ENCODE measurements around the gene TBC1D22A.
"Not testable (repeated sequence)": the region's sequence is repeated elsewhere in the genome, so short reads cannot be mapped to it uniquely, and the experiment has no call there.

The TBC1D22A gene

DNA sequence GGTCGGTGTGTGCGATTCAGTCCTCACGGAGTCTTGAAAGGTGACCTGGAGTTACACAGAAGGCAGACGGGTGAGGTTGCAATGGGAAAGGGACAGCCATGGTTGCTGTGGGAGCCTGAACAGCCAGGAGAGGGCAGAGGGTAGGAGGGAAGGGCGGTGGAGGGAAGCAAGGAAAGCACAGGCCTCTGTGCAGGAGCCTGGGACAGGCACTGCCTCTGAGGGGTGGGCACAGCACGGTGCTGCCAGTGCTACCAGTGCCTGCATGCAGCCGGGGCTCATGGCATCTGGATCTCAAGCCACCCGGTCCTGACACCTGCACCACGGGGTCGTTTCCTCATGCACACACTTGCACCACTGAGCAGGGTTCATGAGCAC is 401.0 kb downstream of the TBC1D22A start:
- ATAC-seq = no peak

DNA sequence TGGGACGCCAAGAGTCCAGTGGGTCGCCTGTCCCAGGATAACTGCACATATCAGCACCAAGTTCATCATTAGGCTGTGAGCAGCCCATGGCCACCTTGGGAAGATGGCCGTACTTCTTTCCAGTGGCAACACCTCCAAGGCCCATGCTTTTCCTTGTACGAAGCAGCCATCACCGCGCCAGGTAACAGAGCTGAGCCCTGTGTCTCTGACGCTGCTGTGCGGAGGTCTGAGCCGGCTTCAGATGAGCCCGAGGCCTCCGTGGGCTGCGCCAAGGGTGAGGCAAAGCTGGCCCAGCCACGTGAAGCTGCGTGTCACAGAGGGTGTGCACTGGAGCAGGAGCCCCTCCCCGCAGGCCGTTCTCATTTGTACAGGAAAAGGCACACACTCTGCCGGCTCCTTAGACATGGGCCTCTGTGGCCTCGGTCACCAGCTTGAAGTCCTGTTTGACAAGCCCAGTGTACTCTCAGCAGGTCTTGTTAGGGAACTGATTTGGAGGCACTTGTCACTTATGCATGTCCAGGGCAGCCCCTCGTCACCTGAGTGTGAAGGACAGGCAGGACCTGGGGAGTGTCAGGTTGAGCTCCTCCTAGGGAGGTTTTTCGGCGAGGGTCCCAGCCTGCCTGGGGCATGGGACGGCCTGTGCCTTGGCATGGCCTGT is 401.5 kb downstream of the TBC1D22A start:
- ATAC-seq = no peak

DNA sequence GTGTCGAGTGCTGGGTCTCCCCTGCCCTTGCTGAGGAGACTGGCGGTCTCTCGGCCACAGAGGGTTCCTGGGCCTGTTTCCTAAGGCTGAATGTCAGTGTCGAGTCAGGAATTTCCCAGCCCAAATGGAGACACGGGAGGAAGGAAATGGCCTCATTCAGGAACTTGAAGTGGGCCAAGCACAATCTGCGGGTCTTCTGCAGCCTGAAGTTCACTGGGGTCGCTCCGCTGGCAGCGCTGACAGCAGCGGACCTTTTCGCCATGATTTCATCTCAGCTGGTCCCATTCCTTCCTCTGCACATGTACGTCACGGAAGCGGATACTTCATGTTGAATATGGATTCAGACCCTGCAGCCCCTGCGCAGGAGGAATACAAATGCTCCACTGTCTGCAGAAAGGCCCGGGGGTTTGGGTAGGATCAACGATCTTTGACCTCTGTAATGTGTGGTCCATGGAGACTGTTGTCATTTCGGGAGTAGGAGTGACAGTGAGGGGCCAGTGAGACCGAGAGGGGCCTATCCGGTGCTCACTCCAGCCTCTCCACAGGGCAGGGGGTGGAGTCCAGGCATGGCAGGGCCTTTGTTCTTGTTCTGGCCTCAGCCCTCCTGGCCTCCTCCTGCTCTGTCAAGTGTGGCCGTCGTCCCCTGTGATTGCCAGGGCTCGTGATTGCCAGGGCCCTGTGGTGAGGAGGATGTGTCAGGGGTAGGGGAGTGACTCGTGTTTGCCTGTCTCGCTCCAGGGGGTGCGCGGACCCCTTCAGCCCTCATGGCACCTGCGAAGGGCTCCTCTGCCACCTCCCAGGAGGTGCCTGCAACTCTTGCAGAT is 402.3 kb downstream of the TBC1D22A start:
- no peak for ATAC-seq

DNA sequence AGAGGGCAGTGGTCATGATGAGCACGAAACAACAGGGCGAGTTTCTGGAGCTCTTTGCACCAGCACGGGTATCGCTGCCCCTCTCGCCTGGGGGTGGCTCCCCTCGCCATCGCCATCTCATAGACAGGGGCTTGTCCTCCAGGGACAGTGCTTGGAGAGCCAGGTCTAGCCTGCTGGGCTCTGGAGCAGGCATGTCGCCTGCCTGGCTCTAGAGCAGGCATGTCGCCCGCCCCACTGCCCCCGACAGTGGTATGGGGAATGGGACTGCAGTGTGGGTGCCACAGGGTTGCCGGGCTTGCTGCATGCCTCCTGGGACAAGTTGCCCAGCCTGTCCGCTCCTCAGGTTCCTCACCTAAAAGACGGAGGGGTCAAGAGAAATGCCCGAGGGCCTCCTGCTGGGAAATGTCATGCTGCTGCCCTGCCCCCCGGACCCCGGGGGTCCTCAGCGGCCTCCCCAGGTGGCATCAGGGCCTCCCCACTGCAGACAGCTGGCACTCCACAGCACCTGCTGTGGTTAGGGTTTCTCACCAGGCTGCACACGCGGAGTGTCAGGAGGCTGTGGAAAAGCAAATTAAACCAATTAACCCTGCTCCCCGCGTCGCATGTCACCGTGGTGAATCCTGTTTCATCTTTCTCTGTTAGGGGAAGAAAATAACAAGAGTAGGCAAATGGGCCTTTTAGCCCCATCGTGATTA is 403.0 kb downstream of the TBC1D22A start:
- no peak for ATAC-seq

DNA sequence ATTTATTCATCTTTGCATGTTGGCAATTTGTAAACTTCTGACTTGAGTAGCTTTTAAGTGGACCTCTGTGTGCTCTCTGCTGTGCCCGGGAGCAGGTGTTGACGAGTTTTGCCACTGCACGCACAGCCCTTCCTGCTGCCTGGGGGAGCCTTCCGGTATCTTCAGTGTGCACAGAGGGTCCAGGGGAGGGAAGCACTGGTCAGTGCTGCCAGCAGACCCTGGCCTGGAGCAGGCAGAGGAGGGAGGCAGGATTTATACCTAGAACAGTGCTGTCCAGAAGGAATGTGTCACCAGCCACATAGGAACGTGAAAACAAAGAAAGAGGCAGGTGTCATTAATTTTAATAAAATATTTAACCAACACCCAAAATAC is 403.6 kb downstream of the TBC1D22A start:
- ATAC-seq = no peak

DNA sequence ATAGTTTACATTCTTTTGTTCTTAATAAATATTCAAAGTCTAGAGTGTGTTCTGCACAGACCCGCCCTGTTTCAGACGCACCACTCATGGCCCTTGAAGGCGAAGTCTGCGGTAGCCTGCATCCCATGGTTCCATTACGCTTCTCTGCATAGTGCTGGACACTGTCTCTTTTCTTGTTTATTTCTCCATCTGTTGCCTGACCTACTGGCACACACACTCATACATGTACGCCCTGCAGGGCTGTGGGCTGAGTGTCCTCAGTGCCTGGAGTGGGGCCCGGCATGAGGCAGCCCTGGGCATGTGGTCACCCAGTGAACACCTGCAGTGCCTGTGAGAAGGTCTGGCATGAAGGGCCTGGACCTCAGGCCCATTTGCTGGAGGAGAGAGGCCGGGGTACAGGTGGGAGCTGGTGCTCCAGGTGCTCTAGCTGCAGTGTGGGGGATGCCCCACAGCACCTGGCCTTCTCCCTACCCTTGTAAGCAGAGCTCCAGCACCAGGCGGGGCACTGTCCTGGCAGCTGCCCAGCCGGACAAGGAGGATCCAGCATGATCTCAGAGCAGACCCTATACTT is 404.1 kb downstream of the TBC1D22A start:
- ATAC-seq = no peak

DNA sequence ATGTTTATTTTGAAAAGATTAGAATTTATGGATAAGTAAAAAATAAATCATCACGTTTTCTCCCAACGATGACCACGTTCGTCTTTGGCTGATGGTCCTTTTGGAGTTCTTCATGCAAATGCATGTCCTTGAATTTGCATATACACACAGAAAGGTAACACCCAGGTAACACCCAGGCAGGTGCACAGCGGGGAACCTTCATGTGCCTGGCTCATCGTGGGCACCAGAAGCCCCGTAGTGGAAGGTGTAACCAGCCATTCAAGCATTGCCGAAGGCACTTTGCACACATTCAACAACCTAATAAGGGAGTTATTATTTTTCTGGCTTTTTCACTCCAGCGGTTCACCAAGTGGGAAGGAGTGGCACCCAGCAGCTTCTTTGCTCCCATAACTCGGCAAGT is 404.6 kb downstream of the TBC1D22A start:
- ATAC-seq = no peak

DNA sequence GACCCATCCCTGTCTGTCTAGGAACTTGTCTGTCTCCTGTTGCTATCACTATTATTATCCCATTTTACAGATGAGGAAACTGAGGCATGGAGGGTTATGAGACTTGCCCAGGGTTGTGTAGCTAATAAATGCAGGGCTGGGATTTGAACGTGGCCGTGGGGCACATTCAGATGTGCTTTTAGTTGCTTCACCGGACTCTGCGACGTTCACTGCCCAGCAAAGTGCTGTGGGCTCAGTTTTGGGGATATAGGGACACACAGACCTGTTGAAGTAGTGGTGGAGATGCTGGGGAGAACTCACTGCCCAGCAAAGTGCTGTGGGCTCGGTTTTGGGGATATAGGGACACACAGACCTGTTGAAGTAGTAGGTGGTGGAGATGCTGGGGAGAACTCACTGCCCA is 405.5 kb downstream of the TBC1D22A start:
- ATAC-seq = not testable (repeated sequence)

DNA sequence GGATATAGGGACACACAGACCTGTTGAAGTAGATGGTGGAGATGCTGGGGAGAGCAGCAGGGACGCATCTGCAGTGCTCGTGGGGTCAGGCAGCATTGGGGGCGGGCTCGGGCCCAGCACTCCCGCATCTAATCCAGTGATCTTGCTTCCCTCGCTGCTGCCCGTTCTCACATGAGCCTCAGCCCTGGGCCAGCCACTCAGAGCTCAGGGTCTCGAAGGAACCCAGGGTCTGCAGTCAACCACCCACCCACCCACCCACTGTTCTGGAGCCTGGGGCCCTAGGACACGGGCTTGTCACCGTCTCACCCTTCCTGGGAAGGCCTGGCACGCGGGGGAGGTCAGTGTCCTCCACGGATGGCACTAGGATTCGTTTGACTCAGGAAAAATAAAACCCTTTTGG is 406.0 kb downstream of the TBC1D22A start:
- ATAC-seq = no peak

DNA sequence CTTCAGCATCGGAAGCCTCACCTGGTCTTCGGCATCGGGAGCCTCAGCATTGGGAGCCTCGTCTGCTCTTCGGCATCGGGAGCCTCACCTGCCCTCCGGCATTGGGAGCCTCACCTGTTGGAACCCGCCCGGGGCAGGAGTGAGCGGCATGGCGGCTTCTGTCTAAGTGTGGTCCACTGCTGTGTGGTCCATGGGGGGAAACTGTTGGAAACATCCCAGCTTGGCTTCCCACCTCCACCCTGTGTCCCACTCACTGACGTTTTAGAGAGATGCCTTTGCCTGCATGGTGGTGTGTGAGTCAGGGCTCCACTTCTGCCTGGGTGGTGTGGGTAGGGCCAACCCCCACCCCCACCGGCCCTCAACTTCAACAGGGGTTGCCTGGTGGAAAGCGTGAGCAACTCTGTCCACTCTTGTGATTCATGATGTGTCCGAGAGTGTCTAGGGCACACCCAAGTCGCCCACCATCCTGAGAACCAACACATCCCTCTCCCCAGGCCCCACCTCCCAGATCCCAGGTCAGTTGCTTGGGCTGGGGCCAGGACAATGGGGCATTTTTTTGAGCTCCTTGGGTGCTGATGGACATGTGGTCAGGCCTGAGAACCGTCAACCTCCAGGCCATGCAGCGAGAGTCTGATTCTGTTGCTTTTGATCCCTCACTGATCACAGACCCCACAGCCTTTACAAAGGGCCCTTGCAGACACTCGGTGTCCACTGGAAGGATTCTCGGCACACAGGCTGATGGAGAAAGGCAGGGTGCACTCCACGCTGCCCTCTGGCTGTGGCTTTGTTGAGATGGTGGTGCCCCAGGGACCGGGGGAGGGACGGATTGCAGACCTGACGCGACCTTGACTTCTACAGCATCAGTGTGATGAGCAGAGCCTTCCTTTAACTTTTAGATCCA is 406.7 kb downstream of the TBC1D22A start:
- ATAC-seq = no peak

DNA sequence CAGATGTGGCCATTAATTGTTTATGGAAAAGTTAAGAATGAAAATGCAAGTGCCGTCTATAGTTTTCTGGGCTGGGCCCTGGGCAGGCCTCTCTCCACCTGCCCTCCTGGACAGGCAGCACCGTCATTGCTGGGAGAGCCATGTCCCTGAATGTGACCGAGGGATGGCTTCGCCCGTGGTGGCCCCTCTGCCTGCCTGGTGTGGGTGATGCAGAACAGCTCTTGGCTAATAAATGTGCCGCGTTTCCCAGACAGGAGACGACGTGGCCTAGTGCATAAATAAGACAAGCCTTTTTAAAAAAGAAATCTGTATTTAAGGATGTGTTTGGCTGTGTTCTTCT is 407.3 kb downstream of the TBC1D22A start:
- ATAC-seq = no peak

DNA sequence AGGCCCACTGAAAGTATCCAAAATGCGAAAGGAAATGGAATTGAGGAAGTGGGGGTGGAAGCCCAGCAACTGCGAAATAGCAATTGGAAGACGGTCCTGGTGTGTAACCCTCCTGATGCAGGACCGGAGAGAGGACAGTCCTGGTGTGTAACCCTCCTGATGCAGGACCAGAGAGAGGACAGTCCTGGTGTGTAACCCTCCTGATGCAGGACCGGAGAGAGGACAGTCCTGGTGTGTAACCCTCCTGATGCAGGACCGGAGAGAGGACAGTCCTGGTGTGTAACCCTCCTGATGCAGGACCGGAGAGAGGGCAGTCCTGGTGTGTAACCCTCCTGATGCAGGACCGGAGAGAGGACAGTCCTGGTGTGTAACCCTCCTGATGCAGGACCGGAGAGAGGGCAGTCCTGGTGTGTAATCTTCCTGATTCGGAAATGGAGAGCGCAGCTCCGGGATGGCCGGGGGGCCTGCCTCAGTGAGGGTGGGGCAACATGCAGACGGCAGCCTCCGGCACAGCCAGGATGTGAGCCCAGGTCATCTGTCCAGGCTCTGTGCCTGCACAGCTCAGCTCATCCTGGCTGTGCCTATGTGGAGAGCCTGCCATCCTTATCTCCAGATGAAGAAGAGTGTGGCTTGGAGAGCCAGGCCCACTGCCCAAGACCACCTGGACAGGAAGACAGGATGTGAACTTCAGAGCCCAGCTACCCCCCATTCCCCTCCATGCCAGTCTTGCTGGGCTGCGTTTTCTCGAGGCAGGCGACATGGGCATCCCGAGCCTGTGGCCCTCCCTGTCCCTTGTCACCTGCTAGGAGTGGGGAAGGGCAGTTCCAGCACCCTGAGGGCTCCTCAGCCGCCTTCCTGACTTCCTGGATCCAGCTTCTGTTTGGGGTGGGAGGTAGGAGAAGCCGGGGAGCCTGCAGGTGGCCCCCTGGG is 408.3 kb downstream of the TBC1D22A start:
- ATAC-seq = not testable (repeated sequence)

DNA sequence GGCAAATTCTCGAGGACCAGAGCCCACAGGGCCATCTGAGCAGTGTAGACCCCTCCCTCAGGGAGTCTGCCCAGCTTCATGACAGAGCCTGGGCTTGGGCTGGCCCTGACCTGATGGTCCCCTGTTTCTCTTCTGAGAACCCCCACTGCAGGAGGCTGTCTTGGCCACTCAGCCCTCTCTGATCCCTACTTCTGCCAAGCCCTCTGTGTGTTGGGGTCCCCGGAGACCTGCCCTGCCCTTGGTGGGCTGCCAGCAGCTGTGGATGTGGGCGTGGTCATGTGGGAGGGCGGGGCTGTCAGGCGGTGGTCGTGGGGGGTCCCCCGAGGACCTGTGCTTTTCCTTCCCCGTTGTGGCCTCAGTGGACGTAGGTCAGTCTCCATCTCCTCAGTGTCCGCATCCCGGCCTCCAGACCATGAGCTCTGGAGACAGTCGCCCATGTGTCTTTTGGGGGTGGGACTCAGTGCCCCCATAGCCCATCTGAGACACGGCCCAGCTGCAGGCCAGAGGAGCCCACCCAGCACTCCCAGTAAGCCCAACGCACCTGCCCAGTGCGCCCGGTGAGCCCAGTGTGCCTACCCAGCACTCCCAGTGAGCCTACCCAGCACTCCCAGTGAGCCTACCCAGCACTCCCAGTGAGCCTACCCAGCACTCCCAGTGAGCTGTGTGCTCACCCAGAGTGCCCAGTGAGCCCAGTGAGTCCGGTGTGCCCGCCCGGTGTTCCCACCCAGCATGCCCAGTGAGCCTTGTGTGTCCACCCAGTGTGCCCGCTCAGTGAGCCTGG is 409.2 kb downstream of the TBC1D22A start:
- ATAC-seq = no peak

DNA sequence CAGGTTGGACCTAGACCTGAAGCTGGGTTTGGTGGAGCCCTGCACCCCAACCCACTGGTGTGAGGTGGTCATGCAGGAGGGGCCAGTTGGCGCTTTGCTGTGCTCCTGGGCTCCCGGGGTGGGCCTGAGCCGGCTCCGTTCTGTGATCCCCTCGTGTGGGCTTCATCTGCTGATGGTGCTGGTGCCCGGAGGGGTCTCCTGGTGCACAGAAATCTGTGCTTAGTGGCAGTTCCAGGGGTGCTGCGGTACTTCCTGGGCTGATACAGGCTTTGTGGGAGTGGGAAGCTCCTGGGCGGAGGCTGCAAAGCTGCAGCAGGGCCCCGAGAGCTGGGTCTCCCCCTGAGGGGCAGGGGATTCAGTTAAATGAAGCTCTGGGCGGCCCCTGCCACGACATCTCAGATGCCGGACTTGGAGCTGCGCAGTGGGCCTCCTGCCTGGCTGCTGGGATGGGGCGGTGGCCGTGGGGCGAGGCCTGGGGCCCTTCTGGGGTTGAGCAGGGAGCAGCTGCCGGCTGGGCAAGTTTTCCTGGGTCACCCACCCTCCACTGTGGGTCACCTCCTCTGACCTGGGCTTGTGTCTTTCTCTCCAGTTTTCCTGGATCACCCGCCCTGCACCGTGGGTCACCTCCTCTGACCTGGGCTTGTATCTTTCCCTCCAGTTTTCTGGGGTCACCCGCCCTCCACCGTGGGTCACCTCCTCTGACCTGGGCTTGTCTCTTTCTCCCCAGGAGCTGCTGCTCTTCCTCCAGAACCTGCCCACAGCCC is 410.5 kb downstream of the TBC1D22A start:
- no peak for ATAC-seq

DNA sequence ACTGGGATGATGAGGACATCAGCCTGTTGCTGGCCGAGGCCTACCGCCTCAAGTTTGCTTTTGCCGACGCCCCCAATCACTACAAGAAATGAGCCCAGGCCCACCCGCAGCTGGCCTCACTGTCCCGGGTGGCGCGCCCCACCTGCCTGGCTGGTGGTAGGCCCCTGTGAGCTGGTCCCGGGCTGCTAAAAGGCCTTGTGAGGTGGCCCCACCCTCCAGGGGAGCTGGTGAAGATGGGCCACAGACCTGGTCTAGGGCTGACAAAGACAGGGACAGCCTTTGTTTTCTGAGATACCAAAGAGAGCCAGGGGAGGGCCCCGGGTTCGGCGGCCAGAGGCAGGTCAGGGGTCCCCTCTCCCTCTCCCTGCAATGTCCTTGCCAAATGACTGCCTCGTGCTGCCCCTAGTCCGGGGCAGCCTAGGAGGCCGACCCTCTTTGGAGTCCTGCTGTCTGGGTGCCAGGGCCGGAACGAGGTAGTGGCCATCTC is 411.1 kb downstream of the TBC1D22A start:
- ATAC-seq = no peak

DNA sequence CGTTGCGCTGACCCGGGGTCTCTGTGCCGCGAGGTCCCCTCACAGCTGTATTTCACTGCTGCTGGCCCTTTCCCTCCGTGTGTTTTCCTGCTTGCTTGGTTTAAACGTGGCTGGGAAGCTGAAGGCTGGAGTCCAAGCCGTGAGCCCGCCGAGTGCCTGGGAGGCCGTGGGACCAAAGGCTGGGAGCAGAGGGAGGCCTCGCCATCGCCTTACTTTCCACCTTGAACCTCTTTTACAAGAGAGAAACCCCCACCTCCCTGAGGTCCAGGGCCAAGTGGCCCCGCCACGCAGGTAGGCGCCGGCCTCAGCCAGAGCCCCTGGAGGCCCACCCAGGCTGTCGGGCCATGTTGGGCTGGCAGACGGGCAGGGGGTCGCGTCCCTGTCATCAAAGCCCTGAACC is 411.6 kb downstream of the TBC1D22A start:
- ATAC-seq = no peak

DNA sequence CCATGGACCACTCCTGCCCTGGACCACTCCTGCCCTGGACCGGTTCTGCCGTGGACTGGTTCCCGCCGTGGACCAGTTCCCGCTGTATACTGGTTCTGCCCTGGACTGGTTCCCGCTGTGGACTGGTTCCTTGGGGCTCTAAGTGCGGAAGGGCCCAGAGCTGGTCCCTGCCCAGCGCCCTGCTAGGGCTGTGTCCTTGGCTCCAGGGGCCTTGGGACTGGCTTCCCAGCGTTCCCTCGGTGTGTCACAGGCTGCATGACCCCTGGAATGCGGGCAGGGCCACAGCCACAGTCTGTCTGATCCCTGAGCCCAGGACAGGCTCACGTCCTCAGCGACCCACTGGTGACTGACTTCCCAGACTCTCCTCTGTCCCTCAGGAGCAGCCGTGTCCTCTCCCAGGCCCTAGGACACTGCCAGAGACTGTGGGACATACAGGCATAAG is 412.2 kb downstream of the TBC1D22A start:
- no peak for ATAC-seq

DNA sequence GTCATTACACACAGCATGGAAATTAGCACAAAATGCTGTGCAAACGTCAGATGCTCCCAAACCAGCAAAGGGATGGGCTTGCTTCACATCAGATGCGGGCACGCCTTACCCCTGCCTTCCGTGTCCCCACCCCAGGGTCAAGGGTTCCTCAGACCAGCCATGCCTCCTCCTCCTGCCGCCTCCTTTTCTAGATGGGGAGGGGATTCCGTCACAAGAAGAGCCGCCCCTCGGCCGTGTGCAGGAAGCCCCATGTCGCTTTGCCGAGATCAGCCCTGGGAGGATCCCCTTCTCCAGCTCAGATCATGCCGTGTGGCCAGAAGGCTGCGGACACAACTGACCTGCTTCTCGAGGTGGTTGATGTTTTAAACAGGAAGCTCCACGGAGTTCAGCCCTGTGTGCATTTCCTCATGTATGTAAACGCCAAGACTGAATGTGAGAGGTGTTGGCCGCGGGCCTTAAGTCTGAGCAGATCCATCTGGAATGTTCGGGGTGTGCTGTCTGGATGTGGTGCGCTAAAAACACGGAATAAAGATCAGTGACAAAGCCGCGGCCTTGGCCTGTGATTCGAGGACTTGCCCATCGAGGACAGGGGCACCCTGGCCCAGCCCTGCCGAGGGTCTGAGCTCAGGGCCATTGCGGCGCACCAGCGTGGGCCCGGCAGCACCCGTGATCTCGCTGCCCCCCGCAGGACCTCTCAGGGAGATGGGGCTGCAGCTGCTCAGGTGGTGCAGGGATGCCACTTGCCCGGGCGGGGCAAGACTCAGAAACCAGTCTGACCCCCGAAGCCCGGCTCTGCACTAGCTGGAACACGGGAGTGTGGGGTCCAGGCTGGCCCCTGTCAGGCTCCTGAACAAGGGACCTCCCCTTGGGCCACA is 412.9 kb downstream of the TBC1D22A start:
- ATAC-seq = no peak

DNA sequence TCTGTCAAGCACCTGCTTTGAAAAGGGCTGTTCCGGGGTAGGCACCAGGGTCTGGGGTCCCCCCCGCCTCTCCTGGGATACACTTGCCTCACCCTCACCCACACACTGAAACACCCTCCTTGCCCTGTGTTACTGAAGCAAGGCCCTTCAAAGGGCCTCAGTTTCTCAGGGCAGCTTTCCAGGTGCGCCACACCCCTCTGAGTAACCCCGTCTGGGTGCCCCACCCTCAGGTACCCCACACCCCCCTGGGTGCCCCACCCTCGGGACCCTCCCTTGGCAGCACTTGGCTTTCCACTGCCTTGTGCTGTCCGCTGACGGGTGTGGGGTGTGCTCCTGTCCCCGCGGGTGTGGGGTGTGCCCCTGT is 413.6 kb downstream of the TBC1D22A start:
- no peak for ATAC-seq
